GM12892 (cell line): ENCODE results near the gene COL4A4.

Experiments
- POLR2A ChIP-seq: IDR thresholded peaks from 2 replicates; pipeline ENCODE4 v1.6.1; 2011; ENCODE audit warnings: low read depth, low read length, control low read depth
- POLR2AphosphoS5 ChIP-seq: IDR thresholded peaks from 2 replicates; pipeline ENCODE4 v1.6.1; 2011; ENCODE audit warnings: low read depth, low read length, control low read depth
- TAF1 ChIP-seq: IDR thresholded peaks from 2 replicates; pipeline ENCODE4 v1.6.1; 2011; ENCODE audit warnings: low read depth, mild to moderate bottlenecking, control low read depth, low read length, borderline replicate concordance

GRCh38 chr2:227154986-227155774, 8.8 kb downstream of the COL4A4 start:
- no peak for TF ChIP-seq POLR2AphosphoS5
- no peak for TF ChIP-seq POLR2A
- no peak for TF ChIP-seq TAF1
